NCI-H1417 treated with DMSO at 0.1 percent for 48 hours (cell line): ENCODE measurements around the gene SYK.
"Not testable (repeated sequence)": the region's sequence is repeated elsewhere in the genome, so short reads cannot be mapped to it uniquely, and the experiment has no call there.

Source experiments
- DNase-seq: peaks from one replicate; lab custom pipeline; 2025; lab: John Stamatoyannopoulos, UW

Gene SYK

DNA sequence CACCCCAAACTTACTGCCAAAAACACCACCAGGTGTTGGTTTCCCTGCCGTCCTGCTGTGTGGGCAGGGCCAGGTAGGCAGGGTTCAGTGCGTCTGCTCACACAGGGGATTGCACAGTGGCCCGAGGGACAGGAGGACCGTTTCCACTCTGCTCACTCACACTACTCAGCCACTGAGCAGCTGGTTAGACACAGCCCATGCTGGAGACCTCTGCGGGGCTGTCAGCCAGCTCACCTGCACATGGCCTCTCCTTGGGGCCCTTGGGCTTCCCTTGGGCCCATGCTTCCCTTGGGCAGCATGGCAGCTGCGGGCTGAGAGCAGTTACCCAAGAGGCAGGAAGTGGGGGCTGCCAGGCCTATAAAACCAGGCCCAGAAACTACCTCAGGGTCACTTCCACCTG lies 79.0 kb downstream of the SYK start:
- no peak for DNase-seq

DNA sequence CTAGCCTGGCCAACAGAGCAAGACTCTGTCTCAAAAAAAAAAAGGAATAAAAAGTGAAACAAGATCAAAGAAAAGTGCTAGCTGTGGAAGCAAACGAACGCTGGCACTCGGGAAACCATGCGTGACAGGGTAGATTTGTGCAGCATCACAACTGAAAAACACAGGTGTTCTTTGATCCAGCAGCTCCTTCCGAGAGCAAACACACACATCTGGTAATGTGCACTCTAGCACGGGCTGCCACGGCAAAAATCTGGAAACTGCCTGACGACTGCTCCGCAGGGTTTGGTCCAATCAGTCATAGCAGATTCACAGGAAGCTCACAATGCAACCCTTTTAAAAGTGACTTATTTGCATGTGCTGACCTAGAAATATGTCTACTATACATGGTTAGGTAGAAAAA lies 80.0 kb downstream of the SYK start:
- DNase-seq, result no peak

GRCh38 chr9:90882991-90883600 lies 81.5 kb downstream of the SYK start:
- no peak for DNase-seq

- DNase-seq, result no peak
Measured at GRCh38 chr9:90883661-90884060, 82.0 kb downstream of the SYK start.

- no peak for DNase-seq
Measured at GRCh38 chr9:90884178-90884577, 82.6 kb downstream of the SYK start.

- DNase-seq, result not testable (repeated sequence)
Measured at GRCh38 chr9:90886868-90887267, 85.2 kb downstream of the SYK start.

GRCh38 chr9:90888941-90889340 lies 87.3 kb downstream of the SYK start:
- DNase-seq, result no peak

DNA sequence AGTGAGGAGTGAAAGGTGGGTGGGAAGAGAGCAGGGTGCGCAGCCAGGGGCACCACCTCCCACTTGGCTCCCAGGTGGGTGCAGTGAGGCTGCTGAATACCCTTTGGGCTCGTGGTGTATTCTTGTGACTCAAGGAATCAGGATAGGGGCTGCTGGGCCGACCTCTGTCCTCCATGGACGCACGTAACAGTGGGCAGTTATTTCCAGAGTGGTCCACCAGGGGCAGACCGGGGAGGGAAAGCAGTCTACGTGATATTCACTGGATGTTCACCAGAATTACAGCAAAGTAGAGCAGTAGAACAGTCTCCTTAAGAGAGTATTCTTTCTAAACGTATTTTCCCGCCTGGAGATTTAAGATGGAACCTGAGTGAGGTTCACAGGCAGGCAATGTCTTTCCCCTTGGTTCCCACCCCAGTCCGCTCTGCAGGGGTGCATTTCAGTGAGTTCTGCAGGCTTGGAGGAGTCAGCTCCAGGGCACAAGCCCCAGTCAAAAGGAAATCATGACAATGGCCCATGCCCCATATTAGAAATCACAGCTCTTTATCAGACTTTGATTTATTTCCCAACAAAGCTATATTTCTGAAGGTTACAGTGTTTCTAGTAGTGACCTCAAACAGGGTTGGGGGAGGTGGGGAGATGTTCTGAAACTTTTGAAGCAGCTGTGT lies 88.7 kb downstream of the SYK start:
- DNase-seq, result no peak

GRCh38 chr9:90891308-90892040 lies 89.9 kb downstream of the SYK start:
- DNase-seq, result no peak

DNA sequence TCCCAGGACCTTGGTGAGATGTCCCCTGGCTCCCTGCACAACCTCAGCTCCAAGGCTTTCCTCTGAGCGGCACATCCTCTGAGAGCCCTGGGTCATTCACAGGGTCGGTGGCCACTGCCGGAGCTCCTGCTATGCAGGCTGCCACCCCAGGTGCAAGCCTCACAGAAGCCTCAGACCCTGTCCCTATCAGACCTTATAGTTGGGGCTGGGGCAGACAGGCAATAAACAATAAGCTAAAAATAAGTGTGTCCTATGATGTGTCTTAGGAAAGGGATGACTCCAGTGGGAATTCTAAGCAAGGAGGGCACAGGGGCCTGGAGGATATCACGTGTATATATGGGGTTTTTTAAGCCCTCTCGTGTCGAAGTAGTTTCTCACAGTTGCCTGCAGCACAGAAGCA lies 91.3 kb downstream of the SYK start:
- DNase-seq, result no peak

- no peak for DNase-seq
Measured at GRCh38 chr9:90893706-90894105, 92.1 kb downstream of the SYK start.

DNA sequence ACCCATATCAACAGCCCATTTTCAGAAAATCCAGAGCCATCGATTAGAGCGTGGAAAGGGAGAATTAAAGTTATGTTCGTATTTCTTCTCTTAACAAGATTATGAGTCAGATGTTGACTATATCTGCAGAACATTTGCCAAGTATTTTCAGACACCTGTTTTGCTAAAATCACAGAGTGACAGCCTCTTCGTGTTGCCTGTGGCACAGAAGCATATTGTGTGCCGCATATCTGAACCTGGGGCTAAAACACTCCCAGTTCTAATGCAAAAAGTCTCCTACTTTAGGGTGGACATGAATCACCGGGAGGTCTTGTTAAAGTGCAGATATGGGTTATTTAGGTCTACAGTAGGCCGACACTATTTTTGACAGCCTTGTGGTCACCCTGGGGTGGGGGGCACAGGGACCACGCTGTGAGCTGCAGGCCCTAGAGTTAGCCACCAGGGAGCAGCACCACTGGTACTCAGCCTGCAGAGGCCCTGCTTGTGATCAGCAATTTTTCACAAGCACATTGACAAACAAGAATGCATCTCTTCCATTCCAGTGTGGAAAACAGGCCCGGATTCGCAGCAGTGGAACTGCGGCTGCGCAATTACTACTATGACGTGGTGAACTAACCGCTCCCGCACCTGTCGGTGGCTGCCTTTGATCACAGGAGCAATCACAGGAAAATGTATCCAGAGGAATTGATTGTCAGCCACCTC lies 93.5 kb downstream of the SYK start:
- DNase-seq, result no peak

DNA sequence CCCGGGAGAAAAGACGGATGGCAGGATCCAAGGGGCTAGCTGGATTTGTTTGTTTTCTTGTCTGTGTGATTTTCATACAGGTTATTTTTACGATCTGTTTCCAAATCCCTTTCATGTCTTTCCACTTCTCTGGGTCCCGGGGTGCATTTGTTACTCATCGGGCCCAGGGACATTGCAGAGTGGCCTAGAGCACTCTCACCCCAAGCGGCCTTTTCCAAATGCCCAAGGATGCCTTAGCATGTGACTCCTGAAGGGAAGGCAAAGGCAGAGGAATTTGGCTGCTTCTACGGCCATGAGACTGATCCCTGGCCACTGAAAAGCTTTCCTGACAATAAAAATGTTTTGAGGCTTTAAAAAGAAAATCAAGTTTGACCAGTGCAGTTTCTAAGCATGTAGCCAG lies 94.2 kb downstream of the SYK start:
- DNase-seq, result no peak

DNA sequence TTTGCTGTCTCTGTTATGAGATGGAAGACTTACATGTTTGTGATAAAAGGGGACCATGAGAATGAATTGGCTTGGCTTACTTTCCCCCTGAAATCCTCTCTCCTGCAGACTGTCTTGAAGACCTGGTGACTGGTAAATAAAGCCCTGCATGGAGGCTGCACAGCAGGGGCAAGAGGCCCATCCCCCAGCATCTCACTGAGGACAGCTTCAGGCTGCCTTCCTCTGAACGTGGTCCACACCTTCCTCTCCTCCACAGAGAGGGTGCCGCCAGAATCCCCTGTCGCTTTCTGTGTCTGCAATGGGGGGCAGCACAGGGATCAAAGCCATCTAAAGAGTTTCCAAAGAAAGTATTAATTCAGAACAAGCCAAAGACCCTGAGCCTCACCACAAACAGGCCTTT lies 94.6 kb downstream of the SYK start:
- no peak for DNase-seq

- no peak for DNase-seq
Measured at GRCh38 chr9:90898228-90898627, 96.6 kb downstream of the SYK start.

DNA sequence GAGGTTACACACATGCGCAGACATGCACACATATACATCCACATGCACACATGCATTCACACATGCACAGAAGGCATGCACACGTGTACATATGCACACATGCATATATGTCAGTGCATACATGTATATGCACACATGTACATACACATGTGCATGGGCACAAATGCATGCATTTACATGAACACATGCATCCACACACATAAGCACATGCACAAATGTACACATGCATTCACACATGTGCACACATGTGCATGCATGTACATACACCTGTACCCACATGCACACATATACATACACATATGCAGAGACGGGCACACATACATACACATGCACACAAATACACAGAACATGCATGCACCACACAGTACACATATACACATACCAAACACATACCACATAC lies 97.7 kb downstream of the SYK start:
- DNase-seq, result no peak

GRCh38 chr9:90900130-90900529 lies 98.5 kb downstream of the SYK start:
- DNase-seq, result no peak

GRCh38 chr9:90901933-90902332 lies 100.3 kb downstream of the SYK start:
- DNase-seq, result no peak

DNA sequence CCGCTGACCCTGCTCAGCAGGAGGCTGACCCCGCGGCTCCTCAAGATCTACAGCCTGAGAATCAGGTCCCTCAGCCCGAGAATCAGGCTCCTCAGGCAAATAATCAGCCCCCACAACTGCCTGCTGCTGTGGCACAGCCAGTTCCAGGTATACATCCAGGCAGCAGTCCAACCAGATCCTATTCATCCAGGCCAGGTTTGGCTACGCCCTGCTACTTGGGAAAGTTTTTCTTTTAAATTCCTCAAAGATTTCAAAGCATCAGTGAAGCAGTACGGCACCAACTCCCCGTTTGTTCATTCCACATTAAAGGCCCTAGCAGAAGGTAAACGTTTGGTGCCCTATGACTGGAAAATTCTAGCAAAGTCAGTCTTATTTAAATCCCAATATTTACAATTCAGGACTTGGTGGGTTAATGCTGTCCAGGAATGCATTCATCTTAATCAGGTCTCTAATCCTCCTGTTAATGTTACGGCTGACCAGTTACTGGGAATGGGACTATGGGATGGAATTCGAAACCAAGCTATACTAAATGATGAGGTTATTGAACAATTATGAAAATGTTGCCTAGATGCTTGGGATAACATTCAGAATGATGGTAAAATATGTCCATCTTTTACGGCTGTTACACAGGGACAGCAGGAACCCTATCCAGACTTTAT lies 102.3 kb downstream of the SYK start:
- DNase-seq, result no peak

DNA sequence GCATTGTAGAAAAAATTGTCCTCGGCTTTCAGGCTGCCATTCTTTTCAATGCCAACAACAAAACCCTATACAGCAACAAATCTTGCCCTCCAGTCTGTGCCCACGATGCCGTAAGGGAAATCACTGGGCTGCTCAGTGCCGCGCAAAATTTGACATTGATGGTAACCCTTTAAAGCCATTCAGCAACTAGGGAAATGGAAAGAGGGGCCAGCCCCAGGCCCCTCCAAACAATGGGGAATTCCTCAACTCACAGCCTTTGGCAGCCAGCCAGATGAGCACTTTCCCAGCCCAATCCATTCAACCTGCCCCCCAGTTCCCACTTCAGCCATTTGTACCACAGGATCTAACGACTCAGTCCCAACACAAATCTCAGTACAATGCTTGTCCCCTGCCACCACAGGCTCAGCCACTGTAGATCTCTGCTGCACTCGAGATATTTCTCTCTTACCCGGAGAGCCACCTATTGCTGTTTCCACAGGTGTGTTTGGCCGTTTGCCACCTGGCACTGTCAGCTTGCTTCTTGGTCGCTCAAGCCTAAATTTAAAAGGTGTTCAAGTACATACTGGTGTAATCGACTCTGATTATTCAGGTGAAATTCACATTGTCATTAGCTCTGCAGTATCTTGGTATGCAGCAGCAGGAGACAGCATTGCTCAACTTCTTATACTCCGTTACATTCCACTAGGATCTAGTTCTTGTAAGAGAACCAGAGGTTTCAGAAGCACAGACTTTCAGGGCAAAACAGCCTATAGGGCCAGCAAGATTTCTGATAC lies 103.3 kb downstream of the SYK start:
- DNase-seq, result no peak

DNA sequence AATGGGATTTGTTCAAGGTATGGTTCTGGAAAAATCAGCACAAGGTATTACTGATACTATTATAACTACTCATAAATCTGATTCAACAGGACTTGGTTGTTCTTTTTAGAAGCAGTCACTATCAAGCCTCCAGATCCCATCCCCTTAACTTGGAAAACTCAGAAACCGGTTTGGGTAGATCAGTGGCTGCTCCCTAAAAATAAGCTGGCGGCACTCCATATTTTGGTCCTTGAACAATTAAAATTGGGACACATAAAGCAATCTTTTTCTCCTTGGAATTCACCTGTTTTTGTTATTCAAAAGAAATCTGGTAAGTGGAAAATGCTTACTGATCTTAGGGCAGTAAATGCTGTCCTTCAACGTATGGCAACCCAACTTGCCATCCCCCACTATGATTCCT lies 104.2 kb downstream of the SYK start:
- DNase-seq, result no peak
